Neutrophil (primary cell): ENCODE measurements around the gene UQCR10.

Source experiments
- H3K27ac ChIP-seq: fragments of 200-600 bp; sonication (generic); 2 replicates; pipeline ENCODE4 v1.5.1; 2016; ENCODE audit warnings: mild to moderate bottlenecking, moderate library complexity
- H3K27me3 ChIP-seq: fragments of 200-600 bp; sonication (generic); 2 replicates; pipeline ENCODE4 v1.6.0; 2016; ENCODE audit warnings: mild to moderate bottlenecking
- H3K36me3 ChIP-seq: fragments of 200-600 bp; sonication (generic); 2 replicates; pipeline ENCODE4 v1.5.1; 2017
- H3K4me1 ChIP-seq, 2 experiments: fragments of 200-600 bp in 1 of 2; sonication (generic) in 1 of 2; 1 replicate in 1 of 2; 2 replicates in 1 of 2; pipeline versions ENCODE4 v1.5.1 to v1.6.1; 2013 to 2016; ENCODE audit warnings: low read depth in 1 of 2, low read length in 1 of 2, mild to moderate bottlenecking in 1 of 2, moderate library complexity in 1 of 2; ENCODE audit not compliant: control insufficient read depth in 1 of 2, insufficient read depth in 1 of 2
- H3K4me3 ChIP-seq, 2 experiments: fragments of 200-600 bp in 1 of 2; sonication (generic) in 1 of 2; 1 replicate in 1 of 2; 2 replicates in 1 of 2; pipeline ENCODE4 v1.5.1; 2013 to 2016; ENCODE audit warnings: low read depth in 1 of 2, low read length in 1 of 2, mild to moderate bottlenecking in 1 of 2, moderate library complexity in 1 of 2
- H3K9me3 ChIP-seq: fragments of 200-600 bp; sonication (generic); 2 replicates; pipeline ENCODE4 v1.5.1; 2016
- TF ChIP-seq, protein P1 (sequence below): fragments of 200-600 bp; sonication (generic); IDR thresholded peaks from 2 replicates; pipeline ENCODE4 v1.5.1; 2016; ENCODE audit warnings: antibody characterized with exemption

The UQCR10 gene

GRCh38 chr22:29788339-29789279 lies 21.4 kb downstream of the UQCR10 start:
- no peak overlapping the region for H3K4me3 ChIP-seq
- TF ChIP-seq, protein P1, sequence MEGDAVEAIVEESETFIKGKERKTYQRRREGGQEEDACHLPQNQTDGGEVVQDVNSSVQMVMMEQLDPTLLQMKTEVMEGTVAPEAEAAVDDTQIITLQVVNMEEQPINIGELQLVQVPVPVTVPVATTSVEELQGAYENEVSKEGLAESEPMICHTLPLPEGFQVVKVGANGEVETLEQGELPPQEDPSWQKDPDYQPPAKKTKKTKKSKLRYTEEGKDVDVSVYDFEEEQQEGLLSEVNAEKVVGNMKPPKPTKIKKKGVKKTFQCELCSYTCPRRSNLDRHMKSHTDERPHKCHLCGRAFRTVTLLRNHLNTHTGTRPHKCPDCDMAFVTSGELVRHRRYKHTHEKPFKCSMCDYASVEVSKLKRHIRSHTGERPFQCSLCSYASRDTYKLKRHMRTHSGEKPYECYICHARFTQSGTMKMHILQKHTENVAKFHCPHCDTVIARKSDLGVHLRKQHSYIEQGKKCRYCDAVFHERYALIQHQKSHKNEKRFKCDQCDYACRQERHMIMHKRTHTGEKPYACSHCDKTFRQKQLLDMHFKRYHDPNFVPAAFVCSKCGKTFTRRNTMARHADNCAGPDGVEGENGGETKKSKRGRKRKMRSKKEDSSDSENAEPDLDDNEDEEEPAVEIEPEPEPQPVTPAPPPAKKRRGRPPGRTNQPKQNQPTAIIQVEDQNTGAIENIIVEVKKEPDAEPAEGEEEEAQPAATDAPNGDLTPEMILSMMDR, result no peak
- no peaks in the 10 kb centered on the region for H3K27me3 ChIP-seq
- peaks cover 62% of the 10 kb centered on the region for H3K36me3 ChIP-seq
- H3K9me3 ChIP-seq, result no peaks in the 10 kb centered on the region
- no peaks in the 10 kb centered on the region for H3K4me1 ChIP-seq
- H3K27ac ChIP-seq, result no peak overlapping the region

- Histone ChIP-seq H3K4me1 (no peaks in the 10 kb centered on the region), H3K4me3 (no peak overlapping the region), H3K9me3 (no peaks in the 10 kb centered on the region), H3K27me3 (no peaks in the 10 kb centered on the region), H3K27ac (no peak overlapping the region), H3K36me3 (peaks cover 63% of the 10 kb centered on the region)
- TF ChIP-seq, protein P1, result no peak
These were observed 22.9 kb downstream of the UQCR10 start for GRCh38 chr22:29790061-29790460.

DNA sequence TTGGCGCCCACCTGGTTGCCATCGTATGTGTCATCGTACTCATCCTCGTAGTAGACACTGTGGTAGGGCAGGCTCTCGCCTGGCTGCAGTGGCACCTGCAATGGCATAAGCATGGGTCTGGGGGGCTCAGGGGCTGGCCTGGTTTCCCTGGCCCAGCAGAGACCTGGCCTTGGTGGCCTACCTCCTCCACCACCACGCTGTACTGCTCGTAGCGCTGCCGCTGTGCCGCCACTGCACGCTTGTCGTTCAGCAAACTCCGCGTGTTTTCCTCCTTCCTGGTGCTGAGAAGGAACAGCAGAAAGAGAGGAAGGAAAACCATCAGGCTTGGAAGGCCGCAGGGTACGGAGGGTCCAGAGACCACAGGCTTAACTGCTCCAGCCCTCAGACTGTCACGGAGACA lies 26.2 kb downstream of the UQCR10 start:
- peaks cover under 1 to 3% of the 10 kb centered on the region in 2 experiments for H3K4me1 ChIP-seq
- H3K27ac ChIP-seq, result no peak overlapping the region
- no peaks in the 10 kb centered on the region for H3K27me3 ChIP-seq
- H3K4me3 ChIP-seq, result no peak overlapping the region
- TF ChIP-seq, protein P1, result no peak
- H3K9me3 ChIP-seq, result no peaks in the 10 kb centered on the region
- H3K36me3 ChIP-seq, result peaks cover 52% of the 10 kb centered on the region

- Histone ChIP-seq H3K27ac (no peak overlapping the region), H3K36me3 (peaks cover 31% of the 10 kb centered on the region), H3K27me3 (no peaks in the 10 kb centered on the region), H3K4me1 (peaks cover 18 to 21% of the 10 kb centered on the region in 2 experiments), H3K4me3 (no peak overlapping the region), H3K9me3 (no peaks in the 10 kb centered on the region)
- TF ChIP-seq, protein P1, result no peak
These were observed 28.5 kb downstream of the UQCR10 start for GRCh38 chr22:29795663-29796062.

- no peak overlapping the region for H3K4me3 ChIP-seq
- H3K27me3 ChIP-seq, result no peaks in the 10 kb centered on the region
- no peaks in the 10 kb centered on the region for H3K9me3 ChIP-seq
- H3K27ac ChIP-seq, result peak overlapping the region; percentile 4
- peaks cover 30% of the 10 kb centered on the region for H3K36me3 ChIP-seq
- TF ChIP-seq, protein P1, result no peak
- peaks cover 18 to 21% of the 10 kb centered on the region in 2 experiments for H3K4me1 ChIP-seq
These were observed 30.2 kb downstream of the UQCR10 start for GRCh38 chr22:29797351-29797750.
